PC-9 (cell line): ENCODE measurements around the gene RPAP3. TPM values are rescaled to one million over a fixed set of nuclear protein-coding genes. Genes with fewer than 3 reads are reported as not detected.

Source experiments
- BruUV-seq: library from RNA; stranded (reverse); fragments of 400-500 nt; replicated peaks from 2 replicates; lab custom pipeline; 2021; lab: Mats Ljungman, UMichigan
- CTCF ChIA-PET: fragments of 300-600 bp; sonication (Branson Sonifier 250); formaldehyde crosslinking; loops from one replicate; lab custom pipeline; 2022; ENCODE audit warnings: antibody characterized with exemption; lab: Charles Lee
- POLR2A ChIA-PET: fragments of 300-600 bp; sonication (Branson Sonifier 250); formaldehyde crosslinking; loops from one replicate; lab custom pipeline; 2022; ENCODE audit warnings: antibody characterized with exemption; ENCODE audit not compliant: unreplicated experiment; lab: Charles Lee
- DNase-seq, 2 experiments: peaks; one replicate each; pipeline versions ENCODE4 v3.0.0 to v3.0.0-alpha.2; 2015 to 2022; ENCODE audit warnings: mixed read lengths in 1 of 2
- H2AFZ ChIP-seq: fragments of 200-600 bp; sonication (generic); 2 replicates; pipeline ENCODE4 v1.8.1; 2017; ENCODE audit warnings: antibody characterized with exemption
- H3F3A ChIP-seq: fragments of 200-600 bp; sonication (generic); 2 replicates; pipeline ENCODE4 v1.8.1; 2017; ENCODE audit warnings: antibody characterized with exemption, mild to moderate bottlenecking, low read depth; ENCODE audit not compliant: insufficient read depth
- H3K27ac ChIP-seq: fragments of 200-600 bp; sonication (generic); 2 replicates; pipeline ENCODE4 v1.6.1; 2016; ENCODE audit warnings: mixed run types
- H3K27me3 ChIP-seq: fragments of 200-600 bp; sonication (generic); 2 replicates; pipeline ENCODE4 v1.6.1; 2016; ENCODE audit warnings: low read depth, mixed run types; ENCODE audit not compliant: insufficient read depth
- H3K36me3 ChIP-seq: fragments of 200-600 bp; sonication (generic); 2 replicates; pipeline ENCODE4 v1.6.1; 2016; ENCODE audit warnings: low read depth, mixed run types
- H3K4me1 ChIP-seq: fragments of 200-600 bp; sonication (generic); replicated peaks from 2 replicates; pipeline ENCODE4 v1.6.1; 2016; ENCODE audit warnings: mixed run types; ENCODE audit not compliant: insufficient read depth
- H3K4me2 ChIP-seq: fragments of 200-600 bp; sonication (generic); 2 replicates; pipeline ENCODE4 v1.6.1; 2017; ENCODE audit warnings: mixed run types
- H3K4me3 ChIP-seq: fragments of 200-600 bp; sonication (generic); 2 replicates; pipeline ENCODE4 v1.6.1; 2016; ENCODE audit warnings: mixed run types
- H3K79me2 ChIP-seq: fragments of 200-600 bp; sonication (generic); 2 replicates; pipeline ENCODE4 v1.6.1; 2017; ENCODE audit warnings: low read depth, mixed run types
- H3K9me2 ChIP-seq: fragments of 200-600 bp; sonication (generic); 2 replicates; pipeline ENCODE4 v1.8.1; 2017; ENCODE audit warnings: mild to moderate bottlenecking; ENCODE audit not compliant: insufficient read depth
- H3K9me3 ChIP-seq: fragments of 200-600 bp; sonication (generic); 2 replicates; pipeline ENCODE4 v1.8.1; 2016; ENCODE audit warnings: low read depth; ENCODE audit not compliant: insufficient read depth
- H4K20me1 ChIP-seq: fragments of 200-600 bp; sonication (generic); 2 replicates; pipeline ENCODE4 v1.8.1; 2017; ENCODE audit not compliant: insufficient read depth
- CTCF ChIP-seq: fragments of 200-600 bp; sonication (generic); conservative IDR thresholded peaks from 2 replicates; pipeline ENCODE4 v1.6.1; 2017; ENCODE audit warnings: mixed run types, antibody characterized with exemption, mild to moderate bottlenecking, moderate library complexity
- EZH2 ChIP-seq: fragments of 200-600 bp; sonication (generic); IDR thresholded peaks from 2 replicates; pipeline ENCODE4 v1.8.0; 2017; ENCODE audit warnings: antibody characterized with exemption, low read depth
- intact Hi-C: fragments of 100-400 bp; cut with micrococcal nuclease; formaldehyde crosslinking; loops from one replicate; pipeline ENCODE4 v1.10.0; 2022; ENCODE audit not compliant: unreplicated experiment
- total RNA-seq: library from RNA; stranded (reverse); gene quantifications from 2 replicates; pipeline ENCODE4 v1.2.3, GENCODE V29; 2021

Gene RPAP3
- total RNA-seq, 1 experiment from 2014 or later: 37.0 TPM

DNA sequence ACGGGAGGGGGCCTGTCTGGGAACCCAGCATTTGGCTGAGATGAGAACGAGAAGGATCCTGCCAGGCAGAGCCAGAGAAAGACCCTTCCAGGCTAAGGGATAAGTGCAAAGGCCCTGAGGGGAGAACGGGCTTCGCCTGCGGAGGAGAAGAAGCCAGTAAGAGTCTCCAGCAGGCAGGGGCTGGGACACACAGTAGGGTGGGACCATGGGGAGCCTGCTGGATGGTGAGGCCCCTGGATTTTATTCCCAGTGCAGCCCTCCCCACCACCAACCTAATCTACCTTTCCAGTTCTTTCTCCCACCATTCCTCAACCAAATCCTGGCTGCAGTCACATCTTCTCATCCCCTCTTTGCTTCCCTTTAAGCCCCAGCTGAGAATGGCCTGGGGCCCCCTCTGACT is 40.2 kb upstream of the RPAP3 start:
- no peaks in the 10 kb centered on the region for H3K9me3 ChIP-seq
- no peaks in the 10 kb centered on the region for H3K9me2 ChIP-seq
- no peak for DNase-seq
- no peaks in the 10 kb centered on the region for H4K20me1 ChIP-seq
- no peak overlapping the region for H3K4me3 ChIP-seq
- peaks cover 13% of the 10 kb centered on the region for H3F3A ChIP-seq
- no TSS peak for BruUV-seq
- peaks cover 18% of the 10 kb centered on the region for H3K4me1 ChIP-seq
- no peaks in the 10 kb centered on the region for H3K79me2 ChIP-seq
- H3K27ac ChIP-seq: no peak overlapping the region
- no peak overlapping the region for H2AFZ ChIP-seq
- no peak overlapping the region for H3K4me2 ChIP-seq
- H3K36me3 ChIP-seq: no peaks in the 10 kb centered on the region
- H3K27me3 ChIP-seq: no peaks in the 10 kb centered on the region
- ChIA-PET CTCF (no interaction called here), POLR2A (no interaction called here)
- intact Hi-C loops: no loop called here
- TF ChIP-seq CTCF (no peak), EZH2 (no peak)

DNA sequence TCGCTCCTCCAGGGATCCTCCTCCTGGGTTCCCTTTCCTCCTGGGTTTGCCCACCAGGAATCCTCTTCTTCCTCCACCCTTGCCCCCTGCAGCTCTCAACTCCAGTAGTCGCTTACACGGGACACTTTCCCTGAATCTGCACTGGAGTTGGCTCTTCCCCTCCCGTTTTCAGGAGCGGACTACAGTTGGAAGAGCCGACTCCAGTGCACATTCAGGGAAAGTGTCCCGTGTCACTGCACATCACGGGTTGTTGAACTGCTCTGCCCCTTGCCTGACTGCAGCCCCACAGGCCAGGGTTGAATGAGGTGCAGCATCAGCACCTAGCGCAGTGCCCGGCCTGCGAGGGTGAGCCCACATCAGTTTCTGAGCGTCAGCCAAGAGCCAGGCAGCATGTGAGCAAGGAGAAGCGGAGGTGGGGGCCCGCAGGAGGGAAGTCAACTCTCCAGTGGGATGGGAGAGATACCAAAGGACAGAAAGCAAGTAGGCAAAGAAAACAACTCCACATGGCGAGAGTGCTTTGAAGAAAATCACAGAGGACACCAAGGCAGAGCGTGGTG is 39.7 kb upstream of the RPAP3 start:
- Histone ChIP-seq H3K4me3 (no peak overlapping the region), H3K36me3 (no peaks in the 10 kb centered on the region), H3K27ac (no peak overlapping the region), H3K9me3 (no peaks in the 10 kb centered on the region), H3K4me1 (peaks cover 13% of the 10 kb centered on the region), H3K79me2 (no peaks in the 10 kb centered on the region), H3K9me2 (no peaks in the 10 kb centered on the region), H3K4me2 (no peak overlapping the region), H2AFZ (no peak overlapping the region), H4K20me1 (no peaks in the 10 kb centered on the region), H3K27me3 (no peaks in the 10 kb centered on the region), H3F3A (peaks cover 10% of the 10 kb centered on the region)
- intact Hi-C loops: no loop called here
- TF ChIP-seq CTCF (no peak), EZH2 (no peak)
- CTCF ChIA-PET: interaction anchor here (5.4 kb wide), 1 partner anchor 93 kb away, joined by 31 read pairs; no protein-coding TSS in a partner anchor
- no TSS peak for BruUV-seq
- DNase-seq: no peak
- POLR2A ChIA-PET: no interaction called here

DNA sequence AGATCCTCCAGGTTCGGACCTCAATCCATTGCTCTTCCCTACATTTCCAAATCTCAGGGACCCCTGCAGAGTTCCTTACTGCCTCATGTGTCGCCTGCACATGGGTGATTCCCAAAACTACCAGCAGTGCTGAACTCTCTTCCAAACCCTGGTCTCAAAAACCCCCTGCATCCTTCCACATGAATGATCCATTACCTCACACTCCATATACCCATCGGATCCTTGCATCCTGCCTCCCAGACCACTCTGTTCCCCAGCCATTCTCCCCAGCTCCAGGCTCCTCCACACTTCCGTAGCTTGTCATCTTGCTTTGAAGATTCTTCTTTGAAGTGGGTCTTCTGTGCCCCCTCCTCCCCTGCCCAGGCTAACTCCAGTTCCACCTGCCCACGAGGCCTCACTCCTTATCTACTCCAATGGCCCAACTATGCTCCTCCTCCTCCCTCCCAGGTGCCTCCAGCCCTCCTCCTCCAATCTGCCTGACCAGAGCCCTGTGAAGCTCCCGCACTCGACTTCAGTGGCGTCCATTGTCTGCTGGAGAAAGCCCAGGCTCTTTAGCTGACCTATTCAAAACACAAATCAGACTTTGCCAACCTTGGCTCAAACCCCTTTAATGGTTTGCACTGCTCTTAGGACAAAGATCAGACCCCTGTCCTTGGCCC is 39.1 kb upstream of the RPAP3 start:
- Histone ChIP-seq H3K4me3 (no peak overlapping the region), H3K4me1 (peaks cover 8% of the 10 kb centered on the region), H3F3A (peaks cover 10% of the 10 kb centered on the region), H3K4me2 (no peak overlapping the region), H3K27ac (no peak overlapping the region), H3K9me2 (no peaks in the 10 kb centered on the region), H3K27me3 (no peaks in the 10 kb centered on the region), H3K79me2 (no peaks in the 10 kb centered on the region), H3K9me3 (no peaks in the 10 kb centered on the region), H4K20me1 (no peaks in the 10 kb centered on the region), H2AFZ (no peak overlapping the region), H3K36me3 (no peaks in the 10 kb centered on the region)
- BruUV-seq: no TSS peak
- intact Hi-C loops: loop anchor here (1.0 kb wide), 3 partner anchors 22 to 92 kb away; no protein-coding TSS in a partner anchor
- TF ChIP-seq EZH2 (no peak), CTCF (no peak)
- ChIA-PET CTCF (interaction anchor here (0.6 to 5.4 kb wide), 5 partner anchors 15 to 94 kb away, joined by 3 to 31 read pairs (median 3); no protein-coding TSS in a partner anchor), POLR2A (interaction anchor here (0.7 kb wide), 1 partner anchor 10 kb away, joined by 3 read pairs; no protein-coding TSS in a partner anchor)
- DNase-seq: no peak
